HG02798 (cell line): ENCODE results near the gene RAB7B.
A peak's percentile ranks its signal among the peaks of the same experiment; 100 is the strongest.

ENCODE experiments used
- ATAC-seq: cut with Tn5 transposase; IDR thresholded peaks from one replicate; pipeline ENCODE4 v1.9.1; 2021; ENCODE audit warnings: mild to moderate bottlenecking; ENCODE audit not compliant: unreplicated experiment, poor library complexity

The RAB7B gene

DNA sequence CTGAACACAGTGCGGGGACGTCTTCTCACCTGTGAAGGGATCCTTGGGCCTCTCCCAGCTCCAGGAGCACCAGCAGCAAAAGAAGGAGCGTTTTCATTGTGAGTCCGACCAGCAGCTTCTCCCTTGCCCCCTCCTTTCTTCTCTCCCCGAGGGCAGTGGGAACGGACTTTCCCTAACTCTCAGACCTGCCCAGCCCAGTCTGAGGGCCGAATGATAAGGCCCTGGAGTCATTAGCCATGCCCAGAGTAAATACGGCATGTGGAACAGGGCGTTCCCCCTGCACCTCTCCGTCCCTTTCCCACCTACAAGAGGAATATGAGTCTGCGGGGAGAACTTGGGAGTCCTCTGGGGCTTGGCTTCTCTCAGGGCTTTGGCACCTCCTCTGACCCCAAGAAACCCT is 20.5 kb upstream of the RAB7B start, which contains the start of gene CTSE:
Gene CTSE (minus strand): TSS at position 201 of the 400 bp plus-strand sequence. CDS start 104 bp downstream, at position 97.
- ATAC-seq = no peak

DNA sequence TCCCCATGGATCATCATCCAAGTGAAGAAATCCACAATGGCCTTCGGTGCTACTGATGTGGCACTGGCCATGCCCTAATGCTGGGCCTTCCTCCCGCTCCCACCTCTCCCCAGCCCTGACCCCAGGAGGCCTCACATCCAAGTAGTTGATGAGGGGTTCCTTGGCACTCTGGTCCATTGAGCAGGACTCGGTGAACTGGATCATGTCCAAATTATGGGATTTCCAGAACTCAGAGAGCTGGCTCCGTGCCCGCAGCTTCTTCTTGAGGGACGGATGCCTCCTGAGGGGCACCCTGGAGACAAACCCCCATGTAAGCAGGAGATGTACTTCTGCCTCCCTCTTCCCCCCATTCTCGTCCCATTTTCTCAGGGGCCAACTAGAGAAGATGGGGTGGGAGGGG is 19.6 kb upstream of the RAB7B start:
- no peak for ATAC-seq

GRCh38 chr1:206021626-206022365 is 18.6 kb upstream of the RAB7B start:
- no peak for ATAC-seq

DNA sequence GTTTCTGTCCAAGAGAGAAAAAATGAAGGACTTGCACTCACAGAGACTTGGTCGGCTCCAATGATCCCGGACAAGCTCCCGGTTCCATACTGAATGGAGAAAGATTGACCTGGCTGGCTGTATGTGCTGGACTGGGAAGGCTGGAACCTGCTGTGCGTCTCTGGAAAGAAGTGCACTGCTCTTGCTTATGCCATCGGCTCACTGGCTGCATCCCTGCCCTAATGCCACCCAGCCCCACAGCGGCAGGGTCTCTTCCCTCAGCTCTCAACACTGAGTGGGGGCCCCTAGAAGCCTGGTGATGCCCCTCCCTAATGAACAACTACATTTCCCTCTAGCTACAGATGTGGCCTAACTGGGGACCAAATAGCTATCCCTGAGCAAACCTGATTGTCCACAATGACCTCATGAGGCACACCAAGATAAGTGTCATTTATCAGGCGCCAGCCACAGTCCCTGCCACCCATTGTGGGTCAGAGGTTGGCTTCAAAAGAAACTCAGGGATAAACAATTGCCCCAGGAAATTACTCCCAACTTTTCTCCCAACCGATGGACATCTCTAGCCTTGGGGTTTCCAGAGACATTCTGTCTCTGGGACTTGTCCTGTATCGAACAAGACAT is 17.9 kb upstream of the RAB7B start:
- ATAC-seq = no peak

GRCh38 chr1:206020393-206021007 is 17.3 kb upstream of the RAB7B start:
- no peak for ATAC-seq

- no peak for ATAC-seq
Observed at GRCh38 chr1:206015071-206015470, 11.9 kb upstream of the RAB7B start.

- no peak for ATAC-seq
Observed at GRCh38 chr1:206014601-206015000, 11.4 kb upstream of the RAB7B start.

GRCh38 chr1:206013026-206013795 is 10.0 kb upstream of the RAB7B start:
- no peak for ATAC-seq

DNA sequence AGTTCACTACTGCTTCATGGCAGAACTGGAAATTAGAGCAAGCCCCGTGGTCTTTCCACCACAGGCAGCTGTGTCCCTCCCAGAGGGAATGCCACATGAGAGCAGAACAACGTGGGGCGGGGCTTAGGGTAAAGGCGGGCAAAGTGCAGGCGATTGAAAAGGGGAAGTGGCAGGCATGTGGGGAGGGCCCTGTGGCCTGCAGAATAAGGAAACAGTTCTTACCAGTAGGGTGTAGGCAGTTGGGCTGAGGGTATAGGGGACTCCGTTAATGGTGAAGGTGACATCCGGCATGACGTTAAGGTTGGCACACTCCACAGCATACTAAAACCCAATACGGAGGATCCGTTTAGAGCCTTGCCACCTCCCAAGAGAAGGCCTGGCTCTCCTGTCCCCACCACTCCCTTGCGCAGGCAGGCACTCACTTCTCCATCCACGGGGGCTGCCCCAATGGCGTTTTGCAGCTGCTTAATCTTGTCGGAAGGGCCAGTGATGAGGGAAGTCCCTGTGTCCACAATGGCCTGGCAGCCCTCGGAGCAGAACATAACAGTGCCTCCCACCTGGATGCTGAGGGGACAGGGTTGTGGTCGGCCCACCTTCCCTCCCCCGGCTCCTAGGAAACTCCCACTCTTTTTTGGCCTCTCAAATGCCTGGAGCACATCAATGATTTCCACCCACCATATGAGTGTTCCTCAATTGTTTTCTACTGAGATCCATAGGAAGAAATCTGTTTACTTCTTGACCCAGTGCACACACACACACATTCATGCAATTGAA is 9.1 kb upstream of the RAB7B start:
- ATAC-seq = peak; percentile 96

GRCh38 chr1:206011057-206011456 is 7.9 kb upstream of the RAB7B start:
- ATAC-seq = no peak

DNA sequence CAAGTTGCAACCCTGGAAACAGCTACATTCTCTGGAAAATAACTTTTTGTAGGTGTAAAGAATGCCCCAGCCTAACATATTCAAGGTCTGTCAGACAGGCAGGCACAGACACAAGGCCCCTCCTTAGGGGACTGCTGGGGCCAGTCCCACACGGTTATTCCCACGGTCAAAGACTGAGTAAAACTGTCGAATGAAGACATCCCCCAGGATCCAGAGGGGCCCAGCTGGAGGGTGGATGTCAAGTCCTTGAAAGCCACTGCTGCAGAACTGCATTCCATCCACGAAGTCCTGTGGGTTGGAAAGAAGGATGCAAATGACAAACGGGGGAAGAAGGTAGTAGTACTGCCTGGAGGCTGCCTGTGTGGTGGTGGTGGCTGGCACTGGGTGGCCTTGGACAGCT is 6.9 kb upstream of the RAB7B start:
- no peak for ATAC-seq

DNA sequence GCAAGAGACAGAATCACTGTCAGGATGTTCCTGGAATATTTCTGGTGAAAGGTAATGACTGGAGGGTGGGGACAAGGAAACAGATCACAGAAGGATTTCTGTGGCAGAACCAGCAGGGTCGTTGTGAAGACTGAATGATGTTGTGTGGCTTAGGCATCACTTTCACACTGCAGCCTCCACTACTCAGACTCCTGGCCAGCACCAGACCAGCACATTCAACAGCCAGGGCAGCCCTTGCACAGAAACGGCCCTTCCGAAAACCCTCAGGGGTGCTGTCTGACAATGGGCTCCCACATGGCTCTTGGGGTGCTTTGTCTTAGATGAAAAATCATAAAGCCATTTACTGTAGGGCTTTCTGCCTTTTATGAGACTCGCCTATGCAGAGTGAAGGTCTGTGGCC is 3.8 kb upstream of the RAB7B start:
- ATAC-seq = no peak

GRCh38 chr1:206005778-206006180 is 2.6 kb upstream of the RAB7B start:
- no peak for ATAC-seq

- no peak for ATAC-seq
Observed at GRCh38 chr1:206005234-206005633, 2.0 kb upstream of the RAB7B start.

DNA sequence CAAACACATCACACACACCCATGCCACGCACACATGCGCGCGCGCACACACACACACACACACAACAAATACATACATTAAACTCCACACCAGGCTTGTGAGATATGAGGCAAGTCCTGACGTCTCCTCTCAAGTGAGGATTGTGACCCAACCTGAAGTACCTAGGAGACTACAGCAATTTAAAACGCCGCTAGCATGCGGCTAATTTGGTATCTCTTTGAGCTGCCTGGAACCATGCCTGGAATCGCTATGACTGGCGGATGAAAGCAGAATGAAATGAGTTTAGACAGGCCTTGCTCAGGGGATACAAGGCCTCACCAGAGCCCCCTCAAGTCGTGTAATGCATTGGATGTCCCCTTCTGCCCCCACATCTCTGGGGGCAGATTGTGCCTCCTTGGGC is 1.6 kb upstream of the RAB7B start:
- no peak for ATAC-seq

DNA sequence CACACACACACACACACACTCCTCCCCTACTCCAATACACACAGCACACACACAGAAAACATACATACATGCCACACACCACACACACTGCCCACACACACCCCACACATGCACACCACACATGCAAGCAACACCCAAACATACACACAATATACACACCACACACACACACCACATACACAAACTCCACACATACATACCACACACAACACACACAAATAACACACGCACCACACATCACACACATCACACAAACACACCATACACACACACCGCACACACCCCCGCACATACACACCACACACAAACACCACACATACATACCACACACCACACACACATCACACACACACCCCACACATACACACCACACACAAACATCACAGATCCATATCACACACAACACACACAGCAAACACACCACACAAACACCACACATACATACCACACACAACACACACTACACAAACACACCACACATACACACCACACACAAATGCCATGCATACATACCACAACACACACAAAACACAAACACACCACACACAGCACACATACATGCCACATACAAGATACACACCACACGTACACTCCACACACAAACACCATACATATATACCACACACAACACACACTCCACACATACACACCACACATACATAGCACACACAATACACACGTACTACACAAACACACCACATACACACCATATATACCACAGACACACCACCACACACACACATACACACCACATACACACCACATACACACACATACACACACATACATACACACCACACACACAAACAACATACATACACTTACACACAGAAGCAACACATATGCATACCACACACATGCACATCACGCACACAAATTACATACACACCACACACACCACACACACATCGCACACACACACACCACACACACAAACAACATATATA is 932 bp upstream of the RAB7B start:
- no peak for ATAC-seq

GRCh38 chr1:206002160-206002559 is 1.0 kb downstream of the RAB7B start:
- ATAC-seq = no peak

DNA sequence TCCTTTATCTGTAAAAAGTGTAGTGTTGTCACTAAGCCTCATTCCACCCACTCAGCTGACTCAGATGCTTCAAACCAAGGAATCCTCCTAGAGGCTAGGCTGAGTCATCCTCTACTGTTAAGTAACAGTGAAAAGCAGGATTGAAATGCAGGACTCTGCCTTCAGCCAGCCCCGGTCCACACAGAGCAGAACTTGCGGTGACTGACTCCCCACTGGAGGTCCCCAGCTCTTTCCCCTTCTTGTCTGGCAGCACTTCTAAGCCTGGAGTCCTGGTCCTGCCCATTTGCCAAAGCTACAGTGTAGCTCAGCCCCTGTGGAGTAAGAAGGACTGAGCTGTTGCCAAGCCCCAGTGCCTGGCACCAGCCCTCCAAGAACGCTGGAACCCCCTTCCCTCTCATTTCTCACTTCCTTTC is 1.7 kb downstream of the RAB7B start:
- no peak for ATAC-seq
